GM19239 (cell line): ENCODE data around the gene CRNKL1.
A peak's percentile ranks its signal among the peaks of the same experiment; 100 is the strongest.
"Not testable (repeated sequence)": the region's sequence is repeated elsewhere in the genome, so short reads cannot be mapped to it uniquely, and the experiment has no call there.

ENCODE experiments used
- DNase-seq: peaks from one replicate; pipeline ENCODE4 v3.0.0; 2011; ENCODE audit warnings: low spot score; ENCODE audit not compliant: insufficient read length
- FAIRE-seq: peaks from 2 replicates; lab custom pipeline; 2011; peaks lifted over from hg19 to GRCh38; lab: Jason Lieb, UNC

The CRNKL1 gene

DNA sequence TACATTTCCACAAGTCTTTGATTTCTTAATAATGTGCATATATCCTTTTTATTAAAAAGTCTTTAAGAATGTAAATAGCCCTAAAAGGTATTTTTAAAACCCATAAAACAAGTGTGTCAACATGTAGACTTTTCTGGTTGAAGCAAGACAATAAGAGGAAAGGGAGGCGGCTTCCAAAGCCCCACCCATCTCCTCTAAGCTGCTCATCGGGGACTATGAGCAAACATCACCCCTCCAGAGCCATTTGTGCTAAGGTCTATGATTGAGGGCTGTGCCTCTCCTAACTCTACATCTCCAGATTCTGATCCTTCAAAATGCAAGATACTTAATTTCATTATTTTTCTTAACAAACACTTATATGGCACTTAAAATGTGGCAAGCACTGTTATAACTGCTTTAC lies 37.6 kb downstream of the CRNKL1 start:
- DNase-seq, result no peak
- FAIRE-seq, result no peak

DNA sequence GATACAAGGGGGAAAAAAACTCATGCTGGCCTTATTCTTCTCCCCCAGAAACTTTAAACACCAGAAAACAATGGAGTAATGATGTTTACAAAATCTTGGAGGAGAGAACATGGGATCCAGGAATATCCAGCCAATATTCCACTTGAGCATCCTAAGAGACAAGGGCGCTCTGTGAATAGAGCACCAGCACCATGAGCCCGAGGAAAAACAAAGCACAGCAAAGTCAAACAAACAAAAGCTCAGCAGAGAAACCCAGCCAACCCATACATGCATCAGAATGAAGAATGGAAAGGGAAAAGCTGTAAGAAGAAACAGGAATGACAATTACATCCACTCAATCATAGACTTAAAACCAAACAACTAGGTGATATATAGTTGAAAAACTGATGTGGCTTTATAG lies 39.7 kb downstream of the CRNKL1 start:
- no peak for DNase-seq
- FAIRE-seq, result no peak

DNA sequence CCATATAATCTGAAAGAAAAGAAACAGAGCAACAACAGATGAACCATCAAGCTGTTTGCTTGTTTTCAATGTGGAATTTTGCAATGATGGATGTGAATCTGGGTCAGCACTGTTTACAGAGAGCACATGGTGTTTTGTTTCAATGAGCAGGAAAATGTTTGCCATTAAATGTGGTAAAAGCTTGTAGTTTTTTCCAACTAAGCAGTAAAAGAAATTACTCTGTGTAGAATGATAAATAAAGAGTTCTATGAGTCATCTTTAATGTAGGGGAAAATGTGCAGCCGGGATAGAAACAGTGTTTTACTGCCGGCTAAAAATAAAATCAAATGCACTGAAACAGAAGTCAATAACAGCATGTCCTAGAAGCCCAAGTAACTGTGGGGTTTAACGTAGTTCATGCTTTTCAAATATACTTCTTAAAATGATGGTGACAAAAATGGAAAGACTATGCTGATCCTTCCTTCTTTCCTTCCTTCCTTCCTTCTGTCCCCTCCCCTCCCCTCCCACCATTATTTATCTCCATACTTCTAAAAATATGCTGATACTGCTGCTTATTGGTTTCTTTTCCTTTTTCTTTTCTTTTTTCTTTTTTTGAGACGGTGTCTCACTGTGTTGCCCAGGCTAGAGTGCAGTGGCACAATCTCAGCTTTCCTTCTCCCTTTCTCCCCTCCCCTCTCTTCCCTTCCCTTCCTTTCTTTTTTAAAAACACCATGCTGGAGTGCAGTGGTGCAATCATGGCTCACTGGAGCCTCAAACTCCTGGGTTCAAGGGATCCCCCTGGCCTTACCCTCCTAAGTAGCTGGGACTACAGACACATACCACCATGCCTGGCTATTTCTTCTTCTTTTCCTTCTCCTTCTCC lies 41.4 kb downstream of the CRNKL1 start:
- DNase-seq (no peak), FAIRE-seq (no peak)

- FAIRE-seq (no peak), DNase-seq (no peak)
Observed at GRCh38 chr20:20009784-20010253, 42.4 kb downstream of the CRNKL1 start.

- no peak for FAIRE-seq
- no peak for DNase-seq
Observed at GRCh38 chr20:20005342-20005741, 46.9 kb downstream of the CRNKL1 start.

DNA sequence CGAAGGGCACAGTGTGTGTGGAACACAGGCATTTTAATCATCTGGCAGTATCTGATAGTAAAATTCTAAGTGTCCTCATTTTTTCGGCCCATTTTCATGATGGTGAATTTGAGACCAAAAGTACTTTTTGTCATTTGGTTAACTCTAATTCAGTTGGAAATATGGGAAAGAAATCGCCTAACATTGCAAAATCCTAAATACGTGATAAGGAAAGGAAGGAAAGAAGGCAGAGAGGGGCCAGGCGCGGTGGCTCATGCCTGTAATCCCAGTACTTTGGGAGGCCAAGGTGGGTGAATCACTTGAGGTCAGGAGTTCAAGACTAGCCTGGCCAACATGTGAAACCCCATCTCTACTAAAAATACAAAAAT lies 48.3 kb downstream of the CRNKL1 start:
- FAIRE-seq, DNase-seq: not testable (repeated sequence)

DNA sequence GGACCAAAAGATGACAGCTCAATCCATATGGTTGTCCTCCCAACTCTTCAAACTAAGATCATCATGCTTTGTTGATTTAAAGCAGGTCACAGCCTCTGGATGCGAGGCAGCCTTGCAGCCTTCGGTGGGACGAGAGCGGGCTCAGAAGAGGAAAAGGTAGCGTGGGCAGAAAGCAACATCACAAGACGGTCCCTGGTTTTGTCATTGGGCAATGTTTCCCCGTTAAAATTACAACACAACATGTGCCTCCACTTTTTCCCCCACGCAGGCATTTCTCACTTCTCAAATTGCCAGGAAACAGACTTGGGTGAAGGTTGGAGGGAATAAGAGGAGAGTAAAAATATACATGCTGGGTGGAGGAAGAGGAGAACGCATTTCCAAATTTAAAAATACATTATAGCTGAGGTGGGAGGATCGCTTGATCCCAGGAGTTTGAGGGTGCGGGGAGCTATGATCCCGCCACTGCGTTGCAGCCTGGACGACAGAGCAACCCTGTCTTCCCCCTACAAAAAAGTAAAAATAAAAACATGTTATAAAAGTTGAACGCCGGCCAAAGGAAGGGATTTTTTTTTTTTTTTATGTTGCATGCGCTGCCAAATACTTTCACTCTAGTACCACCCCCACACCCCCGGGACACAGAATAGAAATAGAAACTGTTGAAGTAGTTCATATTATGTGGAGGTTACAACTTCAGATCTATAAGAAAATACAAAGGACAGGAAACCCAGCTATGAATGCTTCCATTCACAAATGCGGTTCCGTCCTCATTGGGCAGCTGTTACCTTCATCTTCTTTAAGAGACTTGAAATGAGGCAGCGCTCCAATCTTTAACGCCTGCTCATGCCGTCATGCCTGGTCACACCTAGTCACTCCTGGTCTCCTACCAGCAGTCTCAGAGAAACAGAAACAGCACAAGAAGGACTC lies 49.0 kb downstream of the CRNKL1 start:
- FAIRE-seq, result no peak
- DNase-seq, result peak; percentile 14

- DNase-seq, result no peak
- FAIRE-seq, result no peak
Observed at GRCh38 chr20:20002101-20002998, 49.9 kb downstream of the CRNKL1 start.

DNA sequence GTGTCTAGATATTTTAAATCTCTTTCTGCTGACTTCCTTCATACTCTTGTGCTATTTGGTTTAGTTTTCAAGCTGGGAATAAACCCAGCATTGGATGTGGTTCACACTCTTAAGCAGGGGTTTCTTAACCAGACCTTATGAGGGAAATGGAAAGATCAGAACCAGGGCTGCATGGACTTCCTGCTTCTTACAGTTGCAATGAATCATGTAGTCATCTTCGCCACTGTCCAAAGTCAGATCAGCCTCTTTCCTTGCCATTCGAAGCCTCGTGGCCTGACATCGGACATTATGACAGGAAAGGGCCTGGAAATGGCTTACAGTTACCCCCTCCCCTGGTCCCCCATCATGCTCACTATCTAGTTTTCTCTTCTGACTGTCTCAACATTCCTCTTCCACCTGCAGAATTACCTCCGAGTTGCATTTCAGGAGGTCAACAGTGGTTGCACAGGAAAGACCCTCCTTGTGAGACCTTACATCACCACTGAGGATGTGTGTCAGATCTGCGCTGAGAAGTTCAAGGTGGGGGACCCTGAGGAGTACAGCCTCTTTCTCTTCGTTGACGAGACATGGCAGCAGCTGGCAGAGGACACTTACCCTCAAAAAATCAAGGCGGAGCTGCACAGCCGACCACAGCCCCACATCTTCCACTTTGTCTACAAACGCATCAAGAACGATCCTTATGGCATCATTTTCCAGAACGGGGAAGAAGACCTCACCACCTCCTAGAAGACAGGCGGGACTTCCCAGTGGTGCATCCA lies 51.9 kb downstream of the CRNKL1 start:
- no peak for DNase-seq
- FAIRE-seq, result no peak

GRCh38 chr20:19998990-19999705 lies 53.1 kb downstream of the CRNKL1 start:
- no peak for DNase-seq
- FAIRE-seq, result no peak

GRCh38 chr20:19996917-19997316 lies 55.3 kb downstream of the CRNKL1 start:
- DNase-seq (no peak), FAIRE-seq (no peak)

DNA sequence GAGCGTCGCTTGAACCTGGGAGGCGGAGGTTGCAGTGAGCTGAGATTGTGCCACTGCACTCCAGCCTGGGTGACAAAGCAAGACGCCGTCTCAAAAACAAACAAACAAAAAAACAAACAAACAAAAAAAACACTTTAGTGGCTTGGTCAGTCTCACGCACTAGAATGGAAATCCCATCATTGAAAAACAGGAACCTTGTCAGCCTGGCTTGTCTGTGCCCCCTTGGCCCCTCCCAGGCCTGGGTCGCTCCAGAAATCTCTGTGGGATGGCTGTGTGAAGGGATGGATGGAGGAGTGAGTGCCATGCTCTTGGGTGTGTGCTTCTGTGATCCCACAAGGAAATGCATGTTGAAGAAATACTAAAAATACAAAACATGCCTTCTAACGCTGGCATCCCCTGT lies 56.0 kb downstream of the CRNKL1 start:
- DNase-seq, result no peak

DNA sequence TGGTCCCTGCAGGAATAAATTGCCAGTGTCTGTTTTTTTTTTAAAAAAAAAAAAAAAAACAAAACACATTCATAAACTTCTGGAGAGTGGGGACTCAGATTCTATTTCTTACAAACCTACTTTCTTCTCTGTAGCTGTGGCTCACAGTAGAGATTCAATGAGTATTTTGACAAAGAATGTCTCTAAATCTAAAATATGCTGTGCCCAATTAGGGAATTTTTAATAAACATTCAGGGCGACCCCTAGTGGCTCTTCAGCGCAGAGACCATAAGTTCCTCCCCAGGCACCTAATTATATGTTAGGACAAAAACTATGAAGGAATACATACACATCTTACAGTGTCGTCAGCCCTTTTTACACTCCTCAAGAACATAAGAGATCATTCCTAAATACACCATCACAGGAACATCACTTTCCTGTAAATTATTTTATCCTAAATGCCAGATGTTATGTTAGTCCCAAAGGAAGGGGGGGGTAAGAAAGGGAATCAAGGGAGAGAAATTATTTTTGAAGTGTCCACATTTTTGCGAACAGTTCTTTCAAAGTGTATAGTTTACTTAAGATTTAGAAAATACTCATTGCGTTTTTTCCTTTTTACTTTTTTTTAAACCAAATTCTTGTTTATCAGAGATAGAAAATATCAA lies 56.9 kb downstream of the CRNKL1 start:
- FAIRE-seq, result no peak
- peak; percentile 28 for DNase-seq

More for the DNA sequence above, 56.0 kb downstream of the CRNKL1 start:
- no peak for FAIRE-seq

- DNase-seq (no peak), FAIRE-seq (no peak)
Observed at GRCh38 chr20:19993958-19994669, 58.2 kb downstream of the CRNKL1 start.

DNA sequence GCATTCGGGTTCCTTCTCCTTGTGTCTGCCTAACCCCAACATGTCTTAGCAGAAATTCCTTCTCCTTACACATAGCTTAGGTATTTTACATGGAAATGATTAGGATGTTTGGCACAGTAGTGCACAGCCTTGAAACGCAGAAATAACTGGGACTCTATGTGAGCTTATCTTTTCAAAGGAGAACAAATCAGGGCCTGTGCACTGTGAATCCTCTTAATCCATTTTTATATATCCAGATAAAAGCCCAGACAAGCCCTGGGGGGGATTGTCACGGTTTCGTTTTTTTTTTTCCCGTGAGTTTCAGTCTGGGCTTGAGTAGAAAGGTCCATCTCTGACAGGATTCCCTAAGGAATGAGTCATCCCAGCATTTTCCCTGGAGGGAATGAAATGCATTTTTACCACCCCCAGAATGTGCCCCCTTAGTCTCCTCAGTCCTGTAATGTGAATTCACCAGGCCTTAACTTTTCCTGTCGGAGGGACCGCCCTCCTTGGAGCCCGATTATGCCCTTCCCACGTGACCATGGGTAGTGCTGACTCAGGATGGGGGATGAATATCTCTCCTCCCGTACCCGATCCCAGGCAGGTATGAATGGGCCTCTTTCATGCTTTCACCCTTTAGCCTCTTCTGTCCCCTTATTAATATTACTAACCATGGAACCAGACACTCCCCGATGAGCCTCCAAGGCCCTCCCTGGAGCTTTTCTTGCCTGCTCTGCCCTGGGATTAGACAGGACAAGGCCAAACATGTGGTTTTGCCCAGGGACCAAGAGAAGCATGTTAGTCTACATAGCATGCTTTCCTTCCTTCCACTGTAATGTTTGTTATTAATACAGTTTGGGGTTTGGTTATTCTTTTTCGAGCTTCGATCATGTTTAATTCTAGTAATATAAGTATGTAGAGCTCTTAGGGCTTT lies 59.0 kb downstream of the CRNKL1 start:
- FAIRE-seq (no peak), DNase-seq (no peak)

DNA sequence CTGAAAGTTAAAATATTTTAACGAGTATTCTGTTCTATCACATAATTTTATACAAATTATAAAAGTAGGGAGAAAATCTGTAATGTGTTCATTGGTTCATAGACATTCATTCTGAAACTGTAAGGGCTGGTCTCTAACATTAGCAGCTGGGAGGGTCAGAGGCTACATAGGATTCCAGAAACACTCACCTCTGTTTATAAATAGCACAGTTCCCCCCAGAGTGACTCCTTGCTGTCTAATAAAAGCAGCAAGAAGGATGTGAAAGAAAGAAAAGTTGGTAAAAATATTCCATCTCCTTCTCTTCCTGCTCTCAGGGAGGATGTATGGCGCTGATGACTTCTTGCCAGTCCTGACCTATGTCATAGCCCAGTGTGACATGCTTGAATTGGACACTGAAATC lies 60.4 kb downstream of the CRNKL1 start:
- DNase-seq, result no peak
- no peak for FAIRE-seq

DNA sequence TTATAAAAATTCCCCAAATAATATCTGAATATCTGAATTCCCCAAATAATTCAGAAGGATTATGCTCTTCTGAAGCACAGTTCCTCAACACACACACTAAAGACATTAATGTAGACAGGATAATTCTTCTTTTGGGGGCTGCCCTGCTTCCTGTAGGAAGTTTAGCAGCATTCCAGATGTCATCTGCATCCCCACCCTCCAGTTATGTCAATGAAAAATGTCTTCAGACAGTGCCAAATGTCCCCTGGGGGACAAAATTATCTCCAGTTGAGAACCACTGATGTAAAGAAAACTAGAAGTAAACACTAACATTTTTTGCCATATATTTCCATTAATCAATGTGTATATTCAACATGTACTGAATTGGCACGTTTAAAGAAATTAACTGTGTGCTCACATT lies 61.0 kb downstream of the CRNKL1 start:
- DNase-seq (no peak), FAIRE-seq (no peak)
